Stimulated activated naive B cell treated with anti-CD40 and anti-IgM and Interleukin-4, amounts not matched to agents 10 μg/mL and 1 μg/mL and 100 μg/mL, for 72 hours (primary cell): ENCODE measurements around the gene PSME3IP1.

Experiments used
- ATAC-seq, 2 donors: fragments of 150-1000 bp; cut with Tn5 transposase; replicated peaks; 2 replicates each; pipeline ENCODE4 v1.10.0; 2021; ENCODE audit warnings: moderate library complexity in 1 of 2
- DNase-seq: peaks from one replicate; pipeline ENCODE4 v3.0.0; 2021
- H3K27ac Mint-ChIP-seq: one replicate; pipeline ENCODE4 v1.8.0; 2022; ENCODE audit warnings: mild to moderate bottlenecking, mixed read lengths
- H3K27me3 Mint-ChIP-seq, 2 donors: one replicate each; pipeline ENCODE4 v1.8.0; 2022; ENCODE audit warnings: mixed read lengths in 2 of 2
- H3K36me3 Mint-ChIP-seq, 2 donors: one replicate each; pipeline ENCODE4 v1.8.0; 2022; ENCODE audit warnings: mixed read lengths in 2 of 2, mild to moderate bottlenecking in 1 of 2
- H3K4me1 Mint-ChIP-seq, 2 donors: one replicate each; pipeline ENCODE4 v1.8.0; 2022; ENCODE audit warnings: mixed read lengths in 2 of 2, mild to moderate bottlenecking in 1 of 2
- H3K4me3 Mint-ChIP-seq, 2 donors: one replicate each; pipeline ENCODE4 v1.8.0; 2022; ENCODE audit warnings: mild to moderate bottlenecking in 2 of 2, mixed read lengths in 2 of 2, moderate library complexity in 1 of 2
- H3K9me3 Mint-ChIP-seq, 2 donors: one replicate each; pipeline ENCODE4 v1.8.0; 2022; ENCODE audit warnings: mixed read lengths in 2 of 2, mild to moderate bottlenecking in 1 of 2

The PSME3IP1 gene, protein sequence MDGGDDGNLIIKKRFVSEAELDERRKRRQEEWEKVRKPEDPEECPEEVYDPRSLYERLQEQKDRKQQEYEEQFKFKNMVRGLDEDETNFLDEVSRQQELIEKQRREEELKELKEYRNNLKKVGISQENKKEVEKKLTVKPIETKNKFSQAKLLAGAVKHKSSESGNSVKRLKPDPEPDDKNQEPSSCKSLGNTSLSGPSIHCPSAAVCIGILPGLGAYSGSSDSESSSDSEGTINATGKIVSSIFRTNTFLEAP

DNA sequence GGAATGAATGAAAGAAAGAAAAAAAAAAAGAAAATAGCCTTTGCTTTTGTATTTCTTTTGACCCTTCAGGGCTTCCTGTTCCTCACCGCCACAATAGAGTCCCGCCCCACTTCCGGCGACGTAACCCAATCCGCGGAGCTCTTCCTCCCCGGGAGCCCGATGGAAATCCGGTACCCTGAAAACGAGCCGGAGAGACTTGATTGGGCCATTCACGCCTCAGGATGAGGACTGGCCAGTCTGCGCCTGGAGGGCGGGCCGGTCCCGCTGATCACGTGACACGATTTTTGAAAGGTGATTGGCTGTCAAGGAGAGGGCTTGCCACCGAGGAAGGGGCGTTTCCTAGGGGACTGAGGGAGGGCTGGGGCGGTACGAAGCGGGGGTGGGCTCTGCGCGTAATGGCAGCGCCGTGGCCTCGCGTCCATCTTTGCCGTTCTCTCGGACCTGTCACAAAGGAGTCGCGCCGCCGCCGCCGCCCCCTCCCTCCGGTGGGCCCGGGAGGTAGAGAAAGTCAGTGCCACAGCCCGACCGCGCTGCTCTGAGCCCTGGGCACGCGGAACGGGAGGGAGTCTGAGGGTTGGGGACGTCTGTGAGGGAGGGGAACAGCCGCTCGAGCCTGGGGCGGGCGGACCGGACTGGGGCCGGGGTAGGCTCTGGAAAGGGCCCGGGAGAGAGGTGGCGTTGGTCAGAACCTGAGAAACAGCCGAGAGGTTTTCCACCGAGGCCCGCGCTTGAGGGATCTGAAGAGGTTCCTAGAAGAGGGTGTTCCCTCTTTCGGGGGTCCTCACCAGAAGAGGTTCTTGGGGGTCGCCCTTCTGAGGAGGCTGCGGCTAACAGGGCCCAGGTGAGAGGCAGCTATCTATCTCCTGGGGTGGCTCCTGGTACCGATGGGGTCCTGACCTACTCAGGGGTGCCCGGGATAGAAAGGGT lies at the start of gene PSME3IP1, which contains the start of gene RSPRY1:
TSS of gene PSME3IP1 (minus strand) at position 95 of the 927 bp plus-strand sequence. CDS start 12,185 bp downstream, outside the sequence.
TSS of gene RSPRY1 (plus strand) at position 385 of the 927 bp plus-strand sequence. CDS start 18,330 bp downstream, outside the sequence.
- Mint-ChIP-seq H3K27me3 (no peaks in the 10 kb centered on the region), H3K9me3 (no peaks in the 10 kb centered on the region), H3K4me3 (peak within 1 kb of the TSS; percentile 92 to 98), H3K27ac (peak within 1 kb of the TSS; percentile 99), H3K36me3 (peaks cover 12% of the 10 kb centered on the region in 2 donors), H3K4me1 (peaks cover 32 to 59% of the 10 kb centered on the region in 2 donors)
- ATAC-seq (peak; percentile 92 to 94), DNase-seq (peak; percentile 100)

DNA sequence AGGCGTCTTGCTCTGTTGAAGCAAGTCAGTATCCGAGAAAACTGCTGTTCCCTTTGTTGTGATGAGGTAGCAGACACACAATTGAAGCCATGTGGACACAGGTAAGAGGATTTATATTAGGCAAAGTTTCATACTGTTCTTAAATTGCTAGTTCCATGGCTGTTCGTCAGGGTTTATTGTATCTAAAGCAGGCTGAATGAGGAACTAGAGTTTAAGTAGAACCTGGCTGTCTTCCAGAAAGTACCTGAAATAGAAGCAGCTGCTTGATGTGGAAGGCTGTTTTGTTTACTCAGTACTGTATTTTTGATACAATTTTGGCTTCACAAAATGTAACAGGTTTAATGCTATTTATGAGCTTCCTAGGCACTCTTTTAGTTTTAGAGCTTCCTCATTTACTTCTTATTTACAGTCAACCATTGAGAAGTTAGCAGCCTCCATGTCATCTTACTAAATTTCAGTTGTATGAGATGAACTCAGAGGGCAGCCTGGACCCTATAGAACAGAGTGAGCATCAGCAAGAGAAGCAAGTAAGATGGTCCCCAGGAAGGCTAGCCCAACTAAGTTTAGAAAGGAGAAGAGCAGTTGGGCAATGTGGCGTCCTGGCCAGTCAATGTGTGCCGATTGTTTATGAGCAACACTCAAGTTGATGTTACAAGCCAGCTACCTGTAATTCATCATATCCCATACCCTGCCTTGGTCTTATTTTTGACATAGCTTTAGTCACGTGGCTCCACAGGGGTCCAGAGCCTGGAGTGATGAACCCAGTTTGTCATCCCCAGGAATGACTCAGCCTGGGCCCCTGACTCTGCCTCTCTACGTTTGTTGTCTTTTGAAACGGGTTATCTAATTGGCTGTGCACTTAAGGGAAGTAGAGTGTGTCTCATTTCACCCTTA lies 49.5 kb upstream of the PSME3IP1 start:
- no peak for DNase-seq

DNA sequence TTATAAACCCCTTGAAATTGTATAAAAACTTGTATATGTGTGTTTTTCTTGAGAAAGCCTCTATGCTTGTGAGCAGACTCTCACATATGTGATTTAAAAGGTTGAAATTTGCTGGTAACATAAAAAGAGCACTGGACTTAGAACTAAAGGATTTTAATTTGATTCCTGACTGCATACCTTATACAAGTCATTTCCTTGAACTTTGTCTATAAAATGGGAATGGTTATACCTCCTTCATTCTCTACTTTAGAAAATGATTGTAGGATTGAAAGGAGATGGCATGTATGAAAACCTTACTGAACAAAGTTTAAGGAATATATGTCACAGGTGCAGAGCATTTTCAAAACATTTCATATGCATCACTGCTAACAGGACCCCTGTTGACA lies 48.9 kb upstream of the PSME3IP1 start:
- Mint-ChIP-seq H3K36me3 (peaks cover 36 to 61% of the 10 kb centered on the region in 2 donors), H3K27me3 (no peaks in the 10 kb centered on the region), H3K27ac (peak overlapping the region; percentile 89), H3K4me1 (peaks cover 18 to 29% of the 10 kb centered on the region in 2 donors), H3K9me3 (no peaks in the 10 kb centered on the region), H3K4me3 (peak overlapping the region in 1 of 2 donors; percentile 4)
- DNase-seq: no peak
- ATAC-seq: no peak

More for the DNA sequence above, 49.5 kb upstream of the PSME3IP1 start:
- Mint-ChIP-seq H3K36me3 (peaks cover 32 to 57% of the 10 kb centered on the region in 2 donors), H3K27ac (peak overlapping the region; percentile 89), H3K4me3 (peak overlapping the region; percentile 12 to 49), H3K4me1 (peaks cover 18 to 29% of the 10 kb centered on the region in 2 donors), H3K9me3 (no peaks in the 10 kb centered on the region), H3K27me3 (no peaks in the 10 kb centered on the region)
- peak; percentile 78 to 81 for ATAC-seq

DNA sequence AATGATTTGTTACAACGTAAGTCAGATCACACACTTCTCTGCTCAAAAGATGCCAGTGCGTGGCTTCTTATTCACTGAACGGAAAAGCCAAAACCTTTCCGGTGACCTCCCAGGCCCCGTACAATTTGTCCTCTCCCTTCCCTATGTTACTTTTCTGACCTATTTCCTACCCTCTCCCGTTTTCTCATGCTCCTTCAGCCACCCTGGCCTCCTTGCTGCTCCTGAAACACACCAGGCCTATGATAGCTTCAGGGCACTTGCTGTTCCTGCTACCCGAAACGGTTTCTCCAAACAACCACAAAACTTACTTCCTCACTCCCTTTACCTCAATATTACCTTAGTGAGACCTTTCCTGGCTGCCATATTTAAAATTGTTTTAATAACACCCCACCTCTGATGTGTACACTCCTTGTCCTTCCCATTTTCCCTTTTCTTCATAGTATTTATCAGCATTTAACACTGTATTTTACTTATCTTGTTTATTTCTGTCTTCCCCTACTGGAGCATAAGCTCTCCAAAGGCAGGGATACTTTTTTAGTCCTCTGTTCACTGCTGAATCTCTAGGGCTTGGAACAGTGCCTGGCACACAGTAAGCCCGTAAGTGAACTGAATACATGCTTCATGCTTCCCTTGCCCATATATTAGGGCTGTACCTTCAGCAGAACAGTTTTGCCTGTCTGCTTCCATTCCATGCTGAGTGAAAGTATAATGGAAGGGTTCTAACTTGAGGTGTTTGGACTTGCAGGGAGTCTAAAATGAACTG lies 48.3 kb upstream of the PSME3IP1 start:
- Mint-ChIP-seq H3K9me3 (no peaks in the 10 kb centered on the region), H3K4me1 (peaks cover 18 to 29% of the 10 kb centered on the region in 2 donors), H3K27ac (no peak overlapping the region), H3K27me3 (no peaks in the 10 kb centered on the region), H3K4me3 (no peak overlapping the region), H3K36me3 (peaks cover 36 to 59% of the 10 kb centered on the region in 2 donors)
- DNase-seq: no peak
- no peak for ATAC-seq

DNA sequence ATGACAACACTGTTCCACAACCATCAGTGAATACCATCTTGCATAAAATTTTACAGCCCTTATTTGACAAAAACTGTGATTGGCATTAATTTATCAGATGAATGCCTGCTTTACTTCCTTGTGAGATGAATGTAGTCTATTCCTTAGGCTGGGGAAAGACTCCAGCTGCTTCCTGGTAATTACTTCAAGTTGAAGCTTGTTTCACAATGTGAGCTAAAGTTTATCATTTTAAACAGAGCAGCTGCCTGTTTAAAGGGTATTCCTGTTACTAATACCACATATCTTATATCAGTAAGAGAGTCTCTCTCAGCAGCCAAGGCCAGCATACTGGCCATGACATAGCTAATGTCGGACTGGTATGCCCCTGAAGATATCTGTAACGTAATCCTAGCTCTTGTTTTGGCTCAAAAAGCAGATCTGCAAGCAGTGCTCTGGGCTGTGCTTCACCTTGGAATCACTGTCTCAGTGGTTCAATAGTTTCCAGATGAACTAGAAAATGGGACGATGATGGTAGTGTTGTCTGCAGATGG lies 46.0 kb upstream of the PSME3IP1 start:
- Mint-ChIP-seq H3K4me3 (no peak overlapping the region), H3K36me3 (peaks cover 39 to 56% of the 10 kb centered on the region in 2 donors), H3K4me1 (peaks cover 18 to 29% of the 10 kb centered on the region in 2 donors), H3K27ac (no peak overlapping the region), H3K27me3 (no peaks in the 10 kb centered on the region), H3K9me3 (no peaks in the 10 kb centered on the region)
- no peak for DNase-seq
- ATAC-seq: no peak

DNA sequence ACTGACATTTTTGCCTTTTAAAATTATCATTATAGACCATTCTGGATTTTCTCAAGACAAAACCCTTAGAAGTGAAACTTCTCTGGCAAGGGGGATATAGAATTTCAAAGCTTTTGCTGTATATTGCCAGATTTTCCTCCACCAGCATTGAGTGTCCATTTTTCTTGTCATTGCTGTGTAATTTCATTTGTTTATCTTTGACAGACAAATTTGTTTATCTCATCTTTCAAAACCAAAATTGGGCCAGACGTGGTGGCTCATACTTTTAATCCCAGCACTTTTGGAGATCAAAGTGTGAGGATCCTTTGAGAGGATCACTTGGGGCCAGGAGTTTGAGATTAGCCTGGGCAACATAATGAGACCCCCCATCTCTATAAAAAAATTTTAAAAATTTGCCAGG lies 43.2 kb upstream of the PSME3IP1 start:
- H3K4me1 Mint-ChIP-seq: peaks cover 5 to 7% of the 10 kb centered on the region in 2 donors
- ATAC-seq (no peak), DNase-seq (no peak)
- no peaks in the 10 kb centered on the region for H3K9me3 Mint-ChIP-seq
- H3K36me3 Mint-ChIP-seq: peaks cover 30 to 45% of the 10 kb centered on the region in 2 donors
- H3K27me3 Mint-ChIP-seq: no peaks in the 10 kb centered on the region
- no peak overlapping the region for H3K27ac Mint-ChIP-seq
- no peak overlapping the region for H3K4me3 Mint-ChIP-seq

DNA sequence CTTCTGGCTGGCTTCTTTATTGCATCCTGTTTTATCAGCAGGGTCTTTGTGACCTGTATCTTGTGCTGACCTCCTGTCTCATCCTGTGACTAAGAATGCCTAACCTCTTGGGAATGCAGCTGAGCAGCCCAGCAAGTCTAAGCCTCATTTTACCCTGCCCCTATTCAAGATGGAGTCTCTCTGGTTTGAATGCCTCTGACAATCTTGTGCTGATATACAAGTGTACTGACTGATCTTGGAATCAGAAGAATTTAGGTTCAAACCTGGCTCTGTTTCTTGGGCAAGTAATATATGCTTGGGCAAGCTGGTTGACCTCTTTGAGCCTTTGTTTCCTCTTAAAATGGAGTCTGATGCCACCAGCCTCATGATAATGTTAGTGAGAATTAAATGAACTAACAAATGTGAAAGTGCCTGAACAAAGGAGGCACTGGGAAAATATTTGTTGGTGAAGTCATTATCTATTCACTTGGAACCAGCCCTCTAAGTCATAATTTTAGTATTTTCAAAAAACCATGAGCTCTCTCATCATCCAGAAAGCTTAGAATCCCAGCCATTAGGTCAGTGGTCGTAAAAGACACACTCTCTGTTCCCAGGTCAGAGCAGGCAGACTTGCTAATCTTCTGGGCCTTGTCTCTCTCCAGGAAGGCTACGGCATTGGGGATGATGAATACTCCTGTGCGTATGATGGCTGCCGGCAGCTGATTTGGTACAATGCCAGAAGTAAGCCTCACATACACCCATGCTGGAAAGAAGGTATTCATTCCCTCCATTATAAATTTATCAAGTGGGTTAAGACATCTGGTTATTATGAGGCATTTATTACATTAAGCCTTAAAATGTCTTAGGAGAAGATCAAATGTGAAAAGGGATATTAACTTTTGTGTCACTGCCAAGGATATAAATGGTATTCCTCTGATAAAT lies 41.1 kb upstream of the PSME3IP1 start:
- no peak for ATAC-seq
- Mint-ChIP-seq H3K9me3 (no peaks in the 10 kb centered on the region), H3K4me1 (no peaks in the 10 kb centered on the region), H3K36me3 (peaks cover 29 to 41% of the 10 kb centered on the region in 2 donors), H3K27me3 (no peaks in the 10 kb centered on the region), H3K27ac (peak overlapping the region; percentile 44), H3K4me3 (no peak overlapping the region)
- no peak for DNase-seq

DNA sequence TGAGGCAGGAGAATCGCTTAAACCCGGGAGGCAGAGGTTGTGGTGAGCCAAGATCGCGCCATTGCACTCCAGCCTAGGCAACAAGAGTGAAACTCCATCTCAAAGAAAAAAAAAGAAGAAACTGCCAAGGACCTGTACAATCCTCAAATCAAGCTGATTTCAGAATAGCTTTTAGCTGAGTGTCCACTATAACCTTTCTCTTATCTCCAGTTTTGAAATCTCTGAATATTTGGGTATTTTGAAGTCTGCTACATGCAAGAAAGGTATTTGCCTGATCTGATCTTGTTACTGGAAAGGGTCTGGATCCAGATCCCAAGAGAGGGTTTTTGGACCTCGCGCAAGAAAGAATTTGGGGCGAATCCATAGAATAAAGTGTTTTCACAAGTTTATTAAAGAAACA lies 40.1 kb upstream of the PSME3IP1 start:
- no peak overlapping the region for H3K27ac Mint-ChIP-seq
- H3K27me3 Mint-ChIP-seq: no peaks in the 10 kb centered on the region
- peaks cover 32 to 45% of the 10 kb centered on the region in 2 donors for H3K36me3 Mint-ChIP-seq
- ATAC-seq (no peak), DNase-seq (no peak)
- no peaks in the 10 kb centered on the region for H3K4me1 Mint-ChIP-seq
- H3K4me3 Mint-ChIP-seq: no peak overlapping the region
- no peaks in the 10 kb centered on the region for H3K9me3 Mint-ChIP-seq

DNA sequence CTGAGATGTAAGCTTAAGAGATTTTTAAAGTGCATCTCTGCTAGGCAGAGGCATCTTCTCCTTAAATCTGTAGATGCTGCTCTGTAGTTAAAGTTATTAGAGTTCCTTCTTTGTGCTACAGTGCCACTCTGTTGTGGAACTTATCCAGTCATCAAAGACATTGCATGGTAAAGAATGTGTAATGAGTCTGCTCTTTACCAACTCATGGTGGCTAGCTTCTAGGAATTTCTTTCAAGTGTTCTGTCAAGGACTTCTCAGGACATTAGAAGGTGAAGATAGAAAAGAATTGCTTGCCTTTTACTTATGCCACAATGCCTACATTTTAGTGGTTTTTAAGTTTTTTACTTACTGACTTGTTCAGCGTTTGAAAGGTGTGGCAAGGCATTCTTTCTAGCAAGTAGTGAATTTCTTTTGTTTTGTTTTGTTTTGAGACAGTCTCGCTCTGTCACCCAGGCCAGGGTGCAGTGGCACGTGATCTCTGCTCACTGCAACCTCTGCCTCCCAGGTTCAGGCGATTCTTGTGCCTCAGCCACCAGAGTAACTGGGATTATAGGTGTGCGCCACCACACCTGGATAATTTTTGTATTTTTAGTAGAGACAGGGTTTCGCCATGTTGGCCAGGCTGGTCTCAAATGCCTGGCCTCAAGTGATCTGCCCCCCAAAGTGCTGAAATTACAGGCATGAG lies 39.0 kb upstream of the PSME3IP1 start:
- H3K4me3 Mint-ChIP-seq: no peak overlapping the region
- peak overlapping the region; percentile 20 for H3K27ac Mint-ChIP-seq
- H3K27me3 Mint-ChIP-seq: no peaks in the 10 kb centered on the region
- DNase-seq (no peak), ATAC-seq (no peak)
- no peaks in the 10 kb centered on the region for H3K9me3 Mint-ChIP-seq
- H3K4me1 Mint-ChIP-seq: no peaks in the 10 kb centered on the region
- peaks cover 36 to 47% of the 10 kb centered on the region in 2 donors for H3K36me3 Mint-ChIP-seq

DNA sequence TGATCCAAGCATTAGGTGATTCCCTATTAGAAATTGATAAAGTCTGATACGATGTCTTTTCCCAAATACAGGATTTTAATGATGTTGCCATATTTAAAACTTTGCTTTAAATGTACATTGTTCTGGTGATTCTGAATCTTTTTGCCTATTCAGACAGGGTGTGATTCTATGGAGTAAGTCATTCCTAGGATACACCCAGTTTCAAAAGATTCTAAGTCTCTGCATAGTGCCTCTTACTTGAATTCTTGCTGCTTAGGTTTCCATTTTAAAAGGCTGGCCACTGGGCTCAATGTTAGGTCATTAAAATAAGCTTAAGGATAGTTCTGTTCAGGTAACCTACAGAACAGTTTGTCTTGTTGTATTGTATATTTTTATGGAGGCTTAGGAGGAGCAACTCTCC lies 37.2 kb upstream of the PSME3IP1 start:
- Mint-ChIP-seq H3K27ac (no peak overlapping the region), H3K9me3 (peaks cover 3 to 5% of the 10 kb centered on the region in 2 donors), H3K36me3 (peaks cover 46 to 59% of the 10 kb centered on the region in 2 donors), H3K4me3 (no peak overlapping the region), H3K4me1 (no peaks in the 10 kb centered on the region), H3K27me3 (no peaks in the 10 kb centered on the region)
- DNase-seq (no peak), ATAC-seq (no peak)

DNA sequence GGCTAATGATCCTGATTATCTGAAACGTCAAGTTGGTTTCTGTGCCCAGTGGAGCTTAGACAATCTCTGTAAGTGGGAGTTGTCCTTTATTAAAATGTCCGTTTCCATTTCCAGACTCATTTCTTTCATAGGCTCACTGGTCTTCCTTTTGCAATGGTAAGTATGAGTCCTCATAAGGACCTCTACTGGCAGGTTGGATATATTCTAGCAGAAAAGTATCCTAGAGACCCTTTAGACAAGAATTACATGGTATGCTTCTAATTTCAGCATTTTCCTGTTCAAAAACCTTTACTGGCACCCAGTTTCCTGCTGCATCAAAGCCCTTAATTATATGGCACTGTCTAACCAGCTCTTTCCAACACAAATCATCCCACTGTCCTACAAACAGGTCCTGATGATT lies 31.1 kb upstream of the PSME3IP1 start:
- no peak for ATAC-seq
- no peak for DNase-seq
- H3K9me3 Mint-ChIP-seq: peaks cover 15 to 17% of the 10 kb centered on the region in 2 donors
- H3K36me3 Mint-ChIP-seq: peaks cover 65 to 86% of the 10 kb centered on the region in 2 donors
- H3K27ac Mint-ChIP-seq: no peak overlapping the region
- no peaks in the 10 kb centered on the region for H3K27me3 Mint-ChIP-seq
- no peak overlapping the region for H3K4me3 Mint-ChIP-seq
- no peaks in the 10 kb centered on the region for H3K4me1 Mint-ChIP-seq

DNA sequence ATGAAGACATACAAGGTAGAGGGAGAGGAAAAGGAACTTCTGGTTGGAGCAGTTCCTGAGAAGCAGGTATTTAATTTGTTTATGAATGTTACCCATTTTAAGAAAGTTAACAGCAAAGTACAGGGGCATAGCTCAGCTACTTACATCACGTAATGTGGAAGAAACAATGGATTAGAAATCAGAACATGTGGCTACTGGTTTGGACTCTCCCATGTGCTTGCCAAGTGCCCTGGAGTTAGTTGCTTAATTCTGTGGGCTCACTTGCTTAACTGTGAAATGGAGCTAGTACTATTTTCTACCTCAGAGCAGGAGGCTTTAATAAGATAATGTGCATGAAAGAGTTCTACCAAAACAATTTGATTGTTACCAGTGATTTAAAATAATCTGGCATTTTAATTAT lies 27.6 kb upstream of the PSME3IP1 start:
- ATAC-seq (no peak), DNase-seq (no peak)
- no peak overlapping the region for H3K27ac Mint-ChIP-seq
- no peak overlapping the region for H3K4me3 Mint-ChIP-seq
- H3K9me3 Mint-ChIP-seq: peaks cover 12 to 16% of the 10 kb centered on the region in 2 donors
- no peaks in the 10 kb centered on the region for H3K27me3 Mint-ChIP-seq
- peaks cover 0 to 1% of the 10 kb centered on the region in 2 donors for H3K4me1 Mint-ChIP-seq
- peaks cover 53 to 71% of the 10 kb centered on the region in 2 donors for H3K36me3 Mint-ChIP-seq
